A549 (cell line): ENCODE data around the gene NR3C2.

ENCODE experiments used
- CHD4 ChIP-seq: fragments of 200-600 bp; sonication (generic); IDR thresholded peaks from 2 replicates; pipeline ENCODE4 v1.6.1; 2016; ENCODE audit warnings: antibody characterized with exemption, mild to moderate bottlenecking, borderline replicate concordance
- CTCF ChIP-seq: fragments of >200 bp; sonication (Bioruptor Twin); formaldehyde crosslinking; IDR thresholded peaks from 3 replicates; pipeline ENCODE4 v1.5.1; 2016
- ELK1 ChIP-seq: fragments of 150-350 bp; IDR thresholded peaks from 2 replicates; pipeline ENCODE4 v1.6.1; 2014; ENCODE audit warnings: low read depth, mild to moderate bottlenecking, low read length
- REST ChIP-seq: fragments of 200-600 bp; sonication (generic); IDR thresholded peaks from 2 replicates; pipeline ENCODE4 v1.6.1; 2016; ENCODE audit warnings: antibody characterized with exemption, mild to moderate bottlenecking, moderate library complexity

- no peak for TF ChIP-seq REST
- no peak for TF ChIP-seq ELK1
- no peak for TF ChIP-seq CTCF
- no peak for TF ChIP-seq CHD4
These were observed 107.1 kb downstream of the NR3C2 start for GRCh38 chr4:148335133-148335532.
